CD4-positive, alpha-beta T cell treated with Interleukin-2 at 100 ng/mL for 4 hours (primary cell): ENCODE results near the gene ATP10D.
"Not testable (repeated sequence)": the region's sequence is repeated elsewhere in the genome, so short reads cannot be mapped to it uniquely, and the experiment has no call there.

Experiments used
- DNase-seq: peaks from one replicate; pipeline ENCODE4 v3.0.0-alpha.2; 2020; ENCODE audit warnings: low spot score

The ATP10D gene

DNA sequence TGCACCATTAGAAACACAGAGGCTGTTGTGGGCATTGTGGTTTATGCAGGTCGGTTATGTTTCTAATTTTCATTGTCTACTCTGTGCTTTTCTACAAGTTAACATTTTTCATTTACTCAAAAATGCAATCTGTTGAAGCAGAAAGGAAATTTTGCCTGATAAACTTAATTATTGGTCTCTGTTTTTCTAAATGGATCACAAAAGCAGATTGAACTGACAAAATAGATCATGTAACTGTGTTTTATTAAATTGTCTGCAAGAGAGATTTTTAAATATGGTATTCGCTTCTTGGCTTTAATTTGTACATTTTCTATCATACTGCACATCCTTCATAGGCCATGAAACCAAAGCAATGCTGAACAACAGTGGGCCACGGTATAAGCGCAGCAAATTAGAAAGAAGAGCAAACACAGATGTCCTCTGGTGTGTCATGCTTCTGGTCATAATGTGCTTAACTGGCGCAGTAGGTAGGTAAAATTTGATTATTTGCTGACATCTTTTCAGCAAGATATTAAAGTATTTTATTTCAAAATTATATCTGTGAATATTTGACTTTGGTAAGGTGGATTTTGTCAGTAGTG lies 50.6 kb downstream of the ATP10D start:
- no peak for DNase-seq

DNA sequence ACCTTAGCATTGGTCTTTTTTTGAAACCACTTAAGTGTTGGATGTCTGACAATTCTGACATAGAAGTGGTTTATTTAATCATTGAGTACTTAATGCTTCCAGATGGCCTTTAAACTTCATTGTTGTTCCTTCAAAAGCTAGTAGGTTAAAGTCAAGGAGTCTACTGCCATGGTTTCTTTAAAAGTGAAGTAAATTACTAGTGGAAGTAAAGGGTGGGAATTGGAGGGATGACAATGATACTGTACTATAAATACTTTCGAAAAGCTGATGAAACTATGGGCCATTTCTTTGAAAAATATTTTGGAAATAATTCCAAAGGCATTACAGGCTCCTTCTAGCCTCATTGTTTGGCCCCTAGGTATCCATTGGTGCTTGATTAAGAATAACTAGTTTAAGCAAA lies 51.9 kb downstream of the ATP10D start:
- no peak for DNase-seq

GRCh38 chr4:47538111-47538824 lies 53.2 kb downstream of the ATP10D start:
- DNase-seq: no peak

DNA sequence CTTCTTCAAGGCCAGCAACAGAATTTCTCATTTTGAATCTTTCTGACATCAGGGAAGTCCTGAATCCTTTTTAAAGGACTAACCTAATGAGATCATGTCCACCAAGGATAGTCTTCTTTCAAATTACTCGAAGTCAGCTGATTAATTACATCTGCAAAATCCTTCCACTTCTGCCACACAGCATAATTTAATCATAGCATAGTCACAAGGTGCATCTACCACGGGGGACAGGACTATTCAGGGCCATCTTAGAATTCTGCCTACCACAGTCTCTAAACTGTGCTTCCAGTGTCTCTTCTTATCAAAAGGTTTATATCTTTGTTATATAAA lies 53.7 kb downstream of the ATP10D start:
- no peak for DNase-seq

GRCh38 chr4:47542640-47543039 lies 57.6 kb downstream of the ATP10D start:
- not testable (repeated sequence) for DNase-seq

DNA sequence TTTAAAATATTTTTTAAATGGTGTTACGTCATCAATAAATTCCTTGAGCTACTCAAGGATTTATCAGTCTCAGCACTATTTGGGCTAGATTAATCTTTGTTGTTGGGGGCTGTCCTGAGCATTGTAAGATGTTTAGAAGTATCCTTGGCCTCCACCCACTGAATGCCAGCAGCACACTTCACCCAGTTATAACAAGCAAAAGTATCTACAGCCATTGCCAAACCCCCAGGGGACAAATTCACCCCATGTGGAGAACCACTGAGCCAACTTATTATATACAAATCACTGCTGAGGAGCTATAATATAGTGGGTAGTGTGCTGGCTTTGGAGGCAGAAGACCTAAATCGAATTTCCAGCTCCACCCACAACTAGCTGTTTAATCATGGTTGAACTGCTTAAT lies 58.3 kb downstream of the ATP10D start:
- DNase-seq: no peak

- not testable (repeated sequence) for DNase-seq
Observed at GRCh38 chr4:47550357-47550756, 65.3 kb downstream of the ATP10D start.

GRCh38 chr4:47550899-47551548 lies 65.9 kb downstream of the ATP10D start:
- no peak for DNase-seq

DNA sequence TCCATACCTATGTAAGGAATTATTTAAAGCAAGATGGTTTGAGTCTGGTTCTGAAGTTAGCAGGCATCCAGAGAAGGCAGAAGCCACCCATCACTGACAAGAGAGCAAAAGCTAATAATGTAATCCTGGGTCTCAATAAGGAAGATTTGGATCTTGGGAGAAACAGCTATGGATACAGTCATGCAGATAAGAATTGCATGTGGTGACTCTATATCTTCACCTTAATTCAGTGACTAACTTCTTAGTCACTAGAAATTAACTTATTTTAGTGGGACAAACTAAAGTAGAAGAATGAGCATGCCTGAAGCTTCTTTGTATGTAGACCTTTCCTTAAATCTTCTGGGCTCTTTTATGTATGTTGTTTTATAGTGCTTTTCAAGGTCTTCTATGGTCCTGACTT lies 66.6 kb downstream of the ATP10D start:
- DNase-seq: no peak

- no peak for DNase-seq
Observed at GRCh38 chr4:47553329-47554125, 68.5 kb downstream of the ATP10D start.

DNA sequence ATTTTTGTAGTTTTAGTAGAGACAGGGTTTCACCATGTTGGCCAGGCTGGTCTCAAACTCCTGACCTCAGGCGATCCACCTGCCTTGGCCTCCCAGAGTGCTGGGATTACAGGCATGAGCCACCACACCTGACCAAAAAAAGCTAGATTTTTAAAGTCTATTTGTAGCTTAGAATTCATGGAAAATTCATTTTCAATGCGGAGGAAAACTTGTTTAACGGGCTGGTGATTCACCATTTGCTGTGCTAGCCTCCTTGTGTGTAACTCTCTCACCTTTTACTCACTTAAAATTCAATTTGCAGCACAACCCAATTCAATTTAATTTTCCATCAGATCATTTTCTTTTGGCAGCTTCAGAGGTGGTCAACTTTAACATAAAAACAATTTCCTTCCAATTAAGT lies 70.8 kb downstream of the ATP10D start:
- not testable (repeated sequence) for DNase-seq

DNA sequence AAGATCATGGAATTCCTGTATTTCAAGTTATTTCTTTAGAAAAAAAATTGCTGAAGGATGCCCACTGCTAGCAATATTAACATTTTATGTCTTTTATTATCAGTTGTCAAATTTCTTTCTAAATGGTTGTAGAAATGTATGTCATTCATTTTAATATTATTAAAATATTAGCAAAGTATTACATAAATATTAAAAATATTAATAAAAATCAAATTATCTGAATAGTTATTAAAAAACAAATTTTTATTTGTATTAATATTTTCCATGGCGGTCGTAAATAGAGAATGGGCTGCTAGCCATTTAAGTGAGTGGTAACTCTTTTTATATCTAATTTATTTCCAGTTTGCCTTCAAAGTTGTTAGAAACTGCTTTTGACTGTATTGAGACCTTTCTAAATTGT lies 72.2 kb downstream of the ATP10D start:
- no peak for DNase-seq

DNA sequence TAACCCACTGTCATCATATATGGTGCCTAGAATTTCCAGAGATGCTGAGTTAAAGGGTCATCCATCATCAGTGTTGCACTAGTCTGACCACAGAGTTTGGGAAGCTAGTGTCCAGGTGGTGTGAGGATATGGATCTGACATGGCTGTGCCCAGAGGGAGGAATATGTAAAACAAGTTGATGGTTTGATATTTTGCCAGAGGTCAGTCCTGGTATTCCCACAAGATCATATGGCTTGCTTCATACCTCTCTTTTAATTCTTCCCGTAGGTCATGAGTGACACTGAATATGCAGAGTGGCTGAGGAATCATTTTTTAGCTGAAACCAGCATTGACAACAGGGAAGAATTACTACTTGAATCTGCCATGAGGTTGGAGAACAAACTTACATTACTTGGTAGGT lies 75.6 kb downstream of the ATP10D start:
- no peak for DNase-seq

DNA sequence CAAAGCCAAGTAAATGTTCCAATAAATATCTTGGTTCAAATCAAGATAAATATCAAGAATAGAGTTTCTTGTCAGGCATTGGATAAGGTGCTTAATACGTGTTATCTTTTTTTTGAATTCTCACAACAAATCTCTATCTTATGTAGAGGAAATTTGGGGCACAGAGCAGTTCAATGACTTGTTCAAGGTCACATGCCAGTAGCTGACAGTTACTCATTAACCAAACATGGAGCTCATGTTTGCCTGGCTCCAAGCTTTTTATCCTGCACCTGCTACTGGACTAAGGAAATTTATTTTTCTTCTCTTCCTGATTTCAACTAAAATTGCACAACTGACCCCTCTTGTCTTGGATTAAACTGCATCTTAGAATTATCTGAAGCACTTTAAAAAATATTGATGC lies 76.3 kb downstream of the ATP10D start:
- DNase-seq: no peak

DNA sequence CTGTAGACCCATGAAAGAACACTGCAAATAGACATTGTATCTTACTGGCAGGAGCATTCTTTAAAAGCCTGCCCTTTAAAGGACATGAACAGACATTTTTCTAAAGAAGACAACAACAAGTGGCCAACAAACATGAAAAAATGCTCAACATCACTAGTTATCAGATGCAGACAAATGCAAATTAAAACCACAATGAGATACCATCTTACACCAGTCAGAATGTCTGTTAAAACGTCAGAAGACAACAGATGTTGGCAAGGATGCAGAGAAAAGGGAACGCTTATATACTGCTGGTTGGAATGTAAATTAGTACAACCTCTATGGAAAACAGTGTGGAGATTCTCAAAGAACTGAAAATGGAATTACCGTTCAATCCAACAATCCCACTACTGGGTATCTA lies 77.2 kb downstream of the ATP10D start:
- no peak for DNase-seq

GRCh38 chr4:47566566-47566965 lies 81.5 kb downstream of the ATP10D start:
- no peak for DNase-seq

GRCh38 chr4:47566969-47567368 lies 81.9 kb downstream of the ATP10D start:
- no peak for DNase-seq

DNA sequence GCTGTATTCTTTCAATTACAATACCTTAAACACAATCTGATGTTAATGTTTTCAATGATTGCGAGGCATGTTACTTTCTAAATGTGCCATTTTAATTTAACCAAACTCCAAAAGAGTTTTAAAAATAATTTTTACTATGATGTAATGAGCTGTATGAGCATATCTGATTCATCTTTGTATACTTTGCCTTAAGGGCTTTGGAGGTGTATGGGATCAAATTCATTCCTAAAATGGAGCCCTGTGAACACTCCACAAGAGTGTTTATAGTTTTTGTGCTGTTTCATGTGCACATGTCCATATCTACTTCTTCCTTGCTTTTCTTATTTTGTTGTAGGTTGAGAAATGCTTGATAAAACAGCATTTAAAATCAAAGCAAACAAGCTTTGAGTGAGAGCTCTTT lies 82.4 kb downstream of the ATP10D start:
- no peak for DNase-seq

DNA sequence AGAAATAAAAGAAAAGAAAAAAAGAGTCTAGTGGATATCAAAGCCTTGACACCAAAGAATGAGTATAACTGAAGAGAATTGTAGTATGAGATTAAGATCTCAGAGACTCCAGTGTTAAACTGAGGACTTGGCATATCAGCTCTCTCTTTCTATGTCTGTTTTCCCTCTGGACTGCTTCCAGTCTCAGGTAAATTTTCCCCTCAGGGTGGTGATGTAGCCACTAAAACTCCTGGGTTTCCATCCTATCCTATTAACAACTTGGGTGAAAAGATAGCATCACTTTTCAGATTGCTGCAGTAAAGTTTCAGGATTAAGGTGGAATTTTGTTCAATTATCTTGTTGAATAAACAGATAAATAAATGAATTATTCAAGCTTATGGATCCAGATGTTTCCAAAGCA lies 85.7 kb downstream of the ATP10D start:
- no peak for DNase-seq

- DNase-seq: no peak
Observed at GRCh38 chr4:47572981-47573380, 87.9 kb downstream of the ATP10D start.

DNA sequence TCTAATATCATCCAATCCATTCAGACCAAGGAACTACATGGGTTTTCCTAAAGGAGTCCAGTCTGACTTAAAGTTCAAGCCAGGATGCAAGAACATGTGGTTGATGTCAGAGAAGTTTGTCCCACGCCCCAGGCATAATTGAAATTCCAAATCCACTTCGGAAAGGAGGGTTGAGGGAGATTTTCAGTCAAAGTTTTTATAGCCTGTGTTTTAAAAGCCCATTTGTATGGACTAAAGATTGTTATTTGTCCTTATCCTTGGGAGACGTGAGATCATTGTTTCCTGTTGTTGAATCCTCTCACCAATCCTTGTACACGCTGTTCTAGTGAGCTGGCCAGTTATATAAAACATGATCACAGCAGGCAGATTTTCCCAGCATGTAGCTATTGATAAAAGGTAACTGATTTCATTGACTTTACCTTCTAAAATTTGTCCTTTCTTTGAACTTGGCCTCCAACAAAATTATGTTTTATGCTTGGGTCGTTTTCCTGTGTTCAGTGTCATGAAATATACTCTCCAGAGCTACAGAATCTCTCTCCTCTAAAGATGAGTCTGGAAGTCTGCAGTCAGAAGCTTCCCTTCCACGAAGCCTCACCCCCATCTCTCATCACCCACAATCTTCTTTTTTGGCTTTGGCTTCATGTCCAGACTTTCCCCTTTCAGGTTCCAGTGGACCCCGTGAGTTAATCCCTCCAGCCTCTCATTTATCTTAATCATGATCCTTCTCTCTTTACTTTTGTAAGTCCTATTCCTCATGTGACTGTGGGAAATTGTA lies 92.9 kb downstream of the ATP10D start:
- DNase-seq: no peak

GRCh38 chr4:47579235-47579634 lies 94.2 kb downstream of the ATP10D start:
- DNase-seq: no peak
